Thyroid gland (tissue), 4 donors: ENCODE measurements around the gene TMC8.

Experiments used
- CTCF ChIP-seq, 6 experiments: fragments of 200-600 bp in 3 of 6; fragments of 450-650 bp in 3 of 6; sonication (generic) in 3 of 6; IDR thresholded peaks; one replicate each; pipeline ENCODE4 v1.5.1; 2016 to 2019; ENCODE audit warnings: antibody characterized with exemption in 6 of 6, mild to moderate bottlenecking in 2 of 6, inconsistent platforms in 1 of 6, moderate library complexity in 1 of 6
- POLR2A ChIP-seq, 2 donors: fragments of 450-650 bp; IDR thresholded peaks; one replicate each; pipeline ENCODE4 v1.6.1; 2017; ENCODE audit warnings: antibody characterized with exemption in 2 of 2, mild to moderate bottlenecking in 2 of 2, moderate library complexity in 1 of 2

GRCh38 chr17:78105551-78105950, 25.0 kb upstream of the TMC8 start:
- TF ChIP-seq CTCF (IDR thresholded peaks at IDR 0.05) (no peak), POLR2A (IDR thresholded peaks at IDR 0.05) (no peak)
